Spleen (tissue), 7 donors: Measurements from ENCODE around the gene PHLDB2.

ENCODE experiments used
- POLR2A ChIP-seq, 3 donors: fragments of 450-650 bp; IDR thresholded peaks; one replicate each; pipeline ENCODE4 v1.5.1; 2017; ENCODE audit warnings: antibody characterized with exemption in 3 of 3, mild to moderate bottlenecking in 1 of 3
- POLR2AphosphoS5 ChIP-seq, 3 donors: sonication (generic); formaldehyde crosslinking; IDR thresholded peaks; one replicate each; pipeline ENCODE4 v1.5.1; 2017; ENCODE audit warnings: antibody characterized with exemption in 3 of 3
- TF ChIP-seq, protein P1 (sequence below), 11 experiments: fragments of 200-600 bp in 7 of 11; fragments of 450-650 bp in 4 of 11; sonication (generic) in 4 of 11; IDR thresholded peaks in 8 of 11; conservative IDR thresholded peaks in 3 of 11; 1 replicate in 7 of 11; 2 replicates in 4 of 11; pipeline versions ENCODE4 v1.4.0 to v1.8.0; 2016 to 2021; ENCODE audit warnings: antibody characterized with exemption in 11 of 11, inconsistent platforms in 4 of 11, mild to moderate bottlenecking in 1 of 11
- donor health status: DM: no; HTN: no; CAD: no; lungs with moderate emphysema.
- donor health status: DM: no; HTN: no; CAD: no.
- donor health status: DM: no; HTN: no; CAD: no.

DNA sequence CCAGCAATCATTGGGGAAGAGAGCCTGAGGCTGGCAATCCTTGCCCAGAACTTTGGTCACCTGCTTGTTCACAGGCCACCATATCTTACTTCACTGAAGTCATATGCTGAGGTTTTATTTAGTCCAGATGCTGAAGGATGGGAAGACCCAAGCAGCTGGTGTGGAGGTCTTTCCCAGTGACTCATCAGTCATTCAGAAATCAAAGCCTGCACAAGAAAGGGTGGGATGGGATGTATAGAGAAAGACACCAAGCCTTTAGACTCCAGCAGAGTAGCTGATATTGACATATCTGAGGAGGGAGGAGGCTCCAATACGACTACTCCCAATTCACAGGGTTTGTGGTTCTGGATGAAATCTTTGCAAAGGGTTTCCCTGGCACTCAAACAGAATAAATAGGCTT is 13.0 kb upstream of the PHLDB2 start:
- TF ChIP-seq POLR2A (IDR thresholded peaks at IDR 0.05) = no peak
- TF ChIP-seq, protein P1, sequence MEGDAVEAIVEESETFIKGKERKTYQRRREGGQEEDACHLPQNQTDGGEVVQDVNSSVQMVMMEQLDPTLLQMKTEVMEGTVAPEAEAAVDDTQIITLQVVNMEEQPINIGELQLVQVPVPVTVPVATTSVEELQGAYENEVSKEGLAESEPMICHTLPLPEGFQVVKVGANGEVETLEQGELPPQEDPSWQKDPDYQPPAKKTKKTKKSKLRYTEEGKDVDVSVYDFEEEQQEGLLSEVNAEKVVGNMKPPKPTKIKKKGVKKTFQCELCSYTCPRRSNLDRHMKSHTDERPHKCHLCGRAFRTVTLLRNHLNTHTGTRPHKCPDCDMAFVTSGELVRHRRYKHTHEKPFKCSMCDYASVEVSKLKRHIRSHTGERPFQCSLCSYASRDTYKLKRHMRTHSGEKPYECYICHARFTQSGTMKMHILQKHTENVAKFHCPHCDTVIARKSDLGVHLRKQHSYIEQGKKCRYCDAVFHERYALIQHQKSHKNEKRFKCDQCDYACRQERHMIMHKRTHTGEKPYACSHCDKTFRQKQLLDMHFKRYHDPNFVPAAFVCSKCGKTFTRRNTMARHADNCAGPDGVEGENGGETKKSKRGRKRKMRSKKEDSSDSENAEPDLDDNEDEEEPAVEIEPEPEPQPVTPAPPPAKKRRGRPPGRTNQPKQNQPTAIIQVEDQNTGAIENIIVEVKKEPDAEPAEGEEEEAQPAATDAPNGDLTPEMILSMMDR (IDR thresholded peaks at IDR 0.05 in 8 of 11, conservative IDR thresholded peaks at IDR 0.05 in 3 of 11) = no peak
- no peak for TF ChIP-seq POLR2AphosphoS5 (IDR thresholded peaks at IDR 0.05)
